CD8-positive, alpha-beta memory T cell (primary cell): Measurements from ENCODE around the gene GKN1. TPM values are rescaled to one million over a fixed set of nuclear protein-coding genes. Genes with fewer than 3 reads are reported as not detected.

Experiments
- CTCF ChIA-PET: fragments of 350-600 bp; sonication (Branson Sonifier 250); formaldehyde crosslinking; loops from one replicate; lab custom pipeline; 2021; ENCODE audit warnings: antibody characterized with exemption; lab: Charles Lee
- POLR2A ChIA-PET: fragments of 350-600 bp; sonication (Branson Sonifier 250); formaldehyde crosslinking; loops from one replicate; lab custom pipeline; 2021; ENCODE audit warnings: antibody characterized with exemption; lab: Charles Lee
- DNase-seq, 5 donors: peaks; one replicate each; pipeline versions ENCODE4 v3.0.0 to v3.0.0-alpha.2; 2020 to 2022; ENCODE audit warnings: mixed read lengths in 1 of 5
- H3K27ac ChIP-seq: one replicate; pipeline ENCODE4 v1.7.0; 2013; ENCODE audit warnings: low read depth, mild to moderate bottlenecking, low read length, moderate library complexity
- H3K27me3 ChIP-seq: 2 replicates; pipeline ENCODE4 v1.7.0; 2013; ENCODE audit warnings: low read length, mild to moderate bottlenecking; ENCODE audit not compliant: insufficient read depth, poor library complexity, severe bottlenecking
- H3K36me3 ChIP-seq: 2 replicates; pipeline ENCODE4 v1.7.0; 2013; ENCODE audit warnings: mild to moderate bottlenecking, low read length, moderate library complexity; ENCODE audit not compliant: insufficient read depth
- H3K4me1 ChIP-seq: 2 replicates; pipeline ENCODE4 v1.7.0; 2013; ENCODE audit warnings: mild to moderate bottlenecking, low read length, moderate library complexity; ENCODE audit not compliant: insufficient read depth
- H3K4me3 ChIP-seq: 2 replicates; pipeline ENCODE4 v1.7.0; 2013; ENCODE audit warnings: mild to moderate bottlenecking, low read length
- H3K9me3 ChIP-seq: 2 replicates; pipeline ENCODE4 v1.7.0; 2013; ENCODE audit warnings: mild to moderate bottlenecking, low read length
- H3K27ac Mint-ChIP-seq, 8 donors: one replicate each; pipeline ENCODE4 v1.8.0; 2020 to 2021; ENCODE audit warnings: mixed read lengths in 8 of 8, mild to moderate bottlenecking in 6 of 8, inconsistent platforms in 3 of 8, moderate library complexity in 3 of 8
- H3K27me3 Mint-ChIP-seq, 2 donors: one replicate each; pipeline ENCODE4 v1.8.0; 2020 to 2021; ENCODE audit warnings: mixed read lengths in 2 of 2, mild to moderate bottlenecking in 1 of 2, moderate library complexity in 1 of 2
- H3K36me3 Mint-ChIP-seq, 3 donors: one replicate each; pipeline ENCODE4 v1.8.0; 2020 to 2021; ENCODE audit warnings: mixed read lengths in 3 of 3, inconsistent platforms in 1 of 3, mild to moderate bottlenecking in 1 of 3
- H3K4me1 Mint-ChIP-seq, 3 donors: one replicate each; pipeline ENCODE4 v1.8.0; 2020 to 2021; ENCODE audit warnings: mixed read lengths in 3 of 3, inconsistent platforms in 1 of 3, mild to moderate bottlenecking in 1 of 3
- H3K4me3 Mint-ChIP-seq, 7 donors: one replicate each; pipeline ENCODE4 v1.8.0; 2020 to 2021; ENCODE audit warnings: mixed read lengths in 7 of 7, mild to moderate bottlenecking in 6 of 7, moderate library complexity in 4 of 7, inconsistent platforms in 2 of 7
- H3K9me3 Mint-ChIP-seq, 5 donors: one replicate each; pipeline ENCODE4 v1.8.0; 2020 to 2022; ENCODE audit warnings: mixed read lengths in 5 of 5, mild to moderate bottlenecking in 3 of 5, moderate library complexity in 2 of 5, inconsistent platforms in 1 of 5
- polyA plus RNA-seq: library from polyadenylated mRNA; unstranded; fragments of 300-500 nt; fragmentation: Illumina TruSeq; gene quantifications from one replicate; pipeline ENCODE4 v1.2.3, GENCODE V29; 2021
- total RNA-seq, 2 experiments: library from RNA; stranded (reverse); gene quantifications; one replicate each; pipeline ENCODE4 v1.2.3, GENCODE V29; 2021

GKN1 gene, protein sequence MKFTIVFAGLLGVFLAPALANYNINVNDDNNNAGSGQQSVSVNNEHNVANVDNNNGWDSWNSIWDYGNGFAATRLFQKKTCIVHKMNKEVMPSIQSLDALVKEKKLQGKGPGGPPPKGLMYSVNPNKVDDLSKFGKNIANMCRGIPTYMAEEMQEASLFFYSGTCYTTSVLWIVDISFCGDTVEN
- total RNA-seq (not detected), polyA plus RNA-seq (not detected)

DNA sequence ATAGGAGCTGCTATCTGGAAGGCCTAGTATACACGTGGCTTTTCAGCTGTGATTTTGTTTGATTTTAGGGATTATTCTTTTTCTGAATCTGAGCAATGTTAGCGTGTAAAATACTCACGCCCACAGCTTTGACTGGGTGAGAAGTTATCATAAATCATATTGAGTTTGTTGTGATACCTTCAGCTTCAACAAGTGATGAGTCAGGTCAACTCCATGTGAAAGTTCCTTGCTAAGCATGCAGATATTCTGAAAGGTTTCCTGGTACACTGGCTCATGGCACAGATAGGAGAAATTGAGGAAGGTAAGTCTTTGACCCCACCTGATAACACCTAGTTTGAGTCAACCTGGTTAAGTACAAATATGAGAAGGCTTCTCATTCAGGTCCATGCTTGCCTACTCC, at the start of gene GKN1:
GKN1 (plus strand) TSS at position 386 of the 400 bp plus-strand sequence. CDS start 42 bp downstream, outside the sequence.
- ChIA-PET POLR2A (no interaction called here), CTCF (no interaction called here)
- H3K4me3 Mint-ChIP-seq = no peak within 1 kb of the TSS
- H3K4me1 Mint-ChIP-seq = no peaks in the 10 kb centered on the region
- H3K27me3 ChIP-seq = no peaks in the 10 kb centered on the region
- no peaks in the 10 kb centered on the region for H3K4me1 ChIP-seq
- H3K27ac Mint-ChIP-seq = no peak within 1 kb of the TSS
- no peaks in the 10 kb centered on the region for H3K36me3 Mint-ChIP-seq
- no peaks in the 10 kb centered on the region for H3K9me3 Mint-ChIP-seq
- no peaks in the 10 kb centered on the region for H3K9me3 ChIP-seq
- DNase-seq = no peak
- peaks cover 8 to 32% of the 10 kb centered on the region in 2 donors for H3K27me3 Mint-ChIP-seq
- H3K27ac ChIP-seq = no peak within 1 kb of the TSS
- H3K36me3 ChIP-seq = no peaks in the 10 kb centered on the region
- no peak within 1 kb of the TSS for H3K4me3 ChIP-seq

DNA sequence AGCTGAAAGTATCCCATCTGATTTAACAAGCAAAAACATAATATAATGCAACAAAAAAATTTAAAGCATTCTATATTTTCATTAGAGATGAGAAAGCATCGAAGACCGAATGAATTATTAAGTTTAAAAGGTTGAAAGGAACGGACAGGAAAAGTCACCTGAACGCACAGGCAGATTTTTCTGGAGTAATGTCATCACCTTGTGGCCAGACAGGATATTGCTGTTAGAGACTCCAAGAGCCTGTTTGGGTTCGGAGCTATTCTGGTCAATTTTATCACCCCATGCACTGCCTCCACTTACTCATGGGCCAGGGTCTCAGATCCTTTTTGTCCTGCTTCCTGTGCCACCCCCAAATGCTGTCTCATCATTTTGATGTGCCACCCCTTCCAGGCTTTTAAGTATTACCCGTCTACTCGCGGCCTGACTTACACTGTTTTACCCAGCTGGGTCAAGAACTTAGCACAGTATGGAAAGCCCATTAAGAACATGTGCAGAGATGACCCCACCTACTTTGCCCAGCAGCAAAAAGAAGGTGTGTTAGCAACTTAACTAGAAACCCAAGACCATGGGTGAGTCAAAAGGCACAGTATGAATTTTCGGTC, 49.0 kb upstream of the GKN1 start:
- Mint-ChIP-seq H3K9me3 (no peaks in the 10 kb centered on the region), H3K27me3 (peaks cover 9 to 19% of the 10 kb centered on the region in 2 donors), H3K4me1 (peaks cover 3 to 7% (median 6%) of the 10 kb centered on the region in 3 donors), H3K27ac (no peak overlapping the region), H3K36me3 (no peaks in the 10 kb centered on the region), H3K4me3 (no peak overlapping the region)
- Histone ChIP-seq H3K27me3 (no peaks in the 10 kb centered on the region), H3K4me1 (no peaks in the 10 kb centered on the region), H3K27ac (no peak overlapping the region), H3K36me3 (no peaks in the 10 kb centered on the region), H3K9me3 (no peaks in the 10 kb centered on the region), H3K4me3 (no peak overlapping the region)
- POLR2A ChIA-PET = interaction anchor here (1.1 kb wide), 1 partner anchor 17 kb away, joined by 3 read pairs; no protein-coding TSS in a partner anchor
- CTCF ChIA-PET = interaction anchor here (0.7 to 5.3 kb wide), 45 partner anchors 9 to 472 kb away, joined by 3 to 63 read pairs (median 5); partner anchors contain the start of genes APLF, ARHGAP25 and FBXO48
- peak; percentile 24 to 62 (median 52) for DNase-seq

DNA sequence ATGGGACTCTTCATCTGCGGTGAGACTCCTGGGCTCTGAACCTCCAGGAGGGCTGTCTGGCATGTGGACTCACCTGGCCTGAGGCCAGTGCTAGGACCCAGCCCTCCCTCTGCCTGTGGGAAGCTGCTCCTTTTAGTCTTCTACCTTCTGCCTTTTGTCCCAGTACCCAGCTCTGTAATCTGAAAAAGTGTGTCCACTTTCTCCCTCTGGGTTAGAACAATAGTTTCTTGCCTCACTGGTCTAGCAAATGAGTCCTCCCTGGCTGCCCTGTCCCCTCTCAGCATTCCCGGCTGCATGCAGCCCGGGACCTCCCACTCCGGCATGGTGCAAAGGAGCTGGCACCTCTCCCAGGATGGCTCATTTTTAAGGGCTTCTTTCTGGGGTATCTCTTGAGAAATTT, 47.6 kb upstream of the GKN1 start:
- no peaks in the 10 kb centered on the region for H3K36me3 Mint-ChIP-seq
- H3K9me3 Mint-ChIP-seq = no peaks in the 10 kb centered on the region
- Histone ChIP-seq H3K27ac (no peak overlapping the region), H3K27me3 (no peaks in the 10 kb centered on the region), H3K9me3 (no peaks in the 10 kb centered on the region), H3K36me3 (no peaks in the 10 kb centered on the region), H3K4me1 (no peaks in the 10 kb centered on the region), H3K4me3 (no peak overlapping the region)
- H3K27ac Mint-ChIP-seq = no peak overlapping the region
- no peak overlapping the region for H3K4me3 Mint-ChIP-seq
- ChIA-PET CTCF (interaction anchor here (0.7 to 5.3 kb wide), 13 partner anchors 14 to 463 kb away, joined by 3 to 63 read pairs (median 8); no protein-coding TSS in a partner anchor), POLR2A (no interaction called here)
- DNase-seq = no peak
- H3K27me3 Mint-ChIP-seq = peaks cover 12 to 21% of the 10 kb centered on the region in 2 donors
- peaks cover 3 to 7% (median 6%) of the 10 kb centered on the region in 3 donors for H3K4me1 Mint-ChIP-seq

DNA sequence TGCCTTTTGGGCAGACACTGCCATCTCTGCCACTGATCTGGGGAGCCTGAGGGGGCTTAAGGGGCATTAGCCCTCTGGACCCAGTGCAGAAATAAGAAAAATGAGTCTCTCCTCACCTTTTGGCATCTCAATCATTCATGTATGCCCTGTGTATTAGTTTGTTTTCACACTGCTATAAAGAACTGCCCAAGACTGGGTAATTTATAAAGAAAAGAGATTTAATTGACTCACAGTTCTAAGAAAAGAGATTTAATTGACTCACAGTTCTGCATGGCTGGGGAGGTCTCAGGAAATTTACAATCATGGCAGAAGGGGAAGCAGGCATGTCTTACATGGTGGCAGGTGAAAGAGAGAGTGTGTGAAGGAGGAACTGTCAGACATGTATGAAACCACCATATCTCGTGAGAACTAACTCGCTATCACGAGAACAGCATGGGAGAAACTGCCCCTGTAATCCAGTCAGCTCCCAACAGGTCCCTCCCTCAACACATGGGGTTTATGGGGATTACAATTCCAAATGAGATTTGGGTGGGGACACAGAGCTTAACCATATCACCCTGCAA, 43.2 kb upstream of the GKN1 start:
- Histone ChIP-seq H3K27ac (no peak overlapping the region), H3K4me3 (no peak overlapping the region), H3K9me3 (no peaks in the 10 kb centered on the region), H3K4me1 (no peaks in the 10 kb centered on the region), H3K27me3 (no peaks in the 10 kb centered on the region), H3K36me3 (no peaks in the 10 kb centered on the region)
- ChIA-PET POLR2A (no interaction called here), CTCF (no interaction called here)
- no peak for DNase-seq
- Mint-ChIP-seq H3K27me3 (peaks cover 9 to 27% of the 10 kb centered on the region in 2 donors), H3K4me3 (no peak overlapping the region), H3K36me3 (no peaks in the 10 kb centered on the region), H3K27ac (no peak overlapping the region), H3K9me3 (no peaks in the 10 kb centered on the region), H3K4me1 (no peaks in the 10 kb centered on the region)

DNA sequence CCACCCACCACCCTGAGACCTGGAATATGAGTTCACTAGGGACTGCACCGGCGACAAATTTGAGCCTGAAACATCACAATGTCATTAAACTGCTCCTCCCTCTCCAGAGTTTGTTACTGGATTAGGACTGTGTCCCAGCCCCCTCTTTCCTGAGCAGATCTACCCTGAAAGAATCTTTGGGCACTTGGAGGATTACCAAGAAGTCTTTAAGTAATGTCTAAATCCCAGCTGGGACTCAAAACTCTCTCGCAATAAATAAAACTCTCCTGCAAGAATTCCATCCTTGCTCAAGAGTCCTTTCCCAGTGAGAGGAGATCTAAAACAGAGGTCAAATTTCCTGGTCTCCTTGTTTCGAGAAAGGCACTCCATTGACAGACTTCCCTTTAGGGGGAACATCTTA, 42.6 kb upstream of the GKN1 start:
- no peaks in the 10 kb centered on the region for H3K36me3 Mint-ChIP-seq
- Histone ChIP-seq H3K27me3 (no peaks in the 10 kb centered on the region), H3K4me1 (no peaks in the 10 kb centered on the region), H3K4me3 (no peak overlapping the region), H3K27ac (no peak overlapping the region), H3K9me3 (no peaks in the 10 kb centered on the region), H3K36me3 (no peaks in the 10 kb centered on the region)
- H3K27ac Mint-ChIP-seq = no peak overlapping the region
- H3K4me1 Mint-ChIP-seq = no peaks in the 10 kb centered on the region
- POLR2A ChIA-PET = no interaction called here
- peaks cover 9 to 27% of the 10 kb centered on the region in 2 donors for H3K27me3 Mint-ChIP-seq
- no peak overlapping the region for H3K4me3 Mint-ChIP-seq
- no peak for DNase-seq
- CTCF ChIA-PET = no interaction called here
- no peaks in the 10 kb centered on the region for H3K9me3 Mint-ChIP-seq

DNA sequence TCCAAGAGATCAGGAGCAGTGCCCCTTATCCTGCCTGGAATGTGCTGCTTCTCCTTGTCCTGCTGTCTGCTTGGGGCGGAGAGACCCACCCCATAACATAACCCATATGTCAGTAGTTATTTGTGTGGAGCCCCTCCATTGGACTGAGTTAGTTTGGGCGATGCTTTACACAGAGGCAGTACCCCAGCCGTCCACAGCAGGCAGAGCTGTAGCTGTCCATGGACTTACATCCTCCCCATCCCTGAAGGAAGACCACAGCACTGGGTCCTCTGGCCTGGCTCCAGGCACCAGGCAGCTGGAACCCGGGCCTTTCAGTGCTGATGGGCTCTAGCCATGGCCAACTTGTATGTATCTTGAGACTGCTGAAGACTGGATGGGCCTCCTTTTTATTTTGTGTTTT, 42.0 kb upstream of the GKN1 start:
- Mint-ChIP-seq H3K4me1 (no peaks in the 10 kb centered on the region), H3K27ac (no peak overlapping the region), H3K27me3 (peaks cover 13 to 27% of the 10 kb centered on the region in 2 donors), H3K36me3 (no peaks in the 10 kb centered on the region), H3K4me3 (no peak overlapping the region), H3K9me3 (no peaks in the 10 kb centered on the region)
- H3K27me3 ChIP-seq = no peaks in the 10 kb centered on the region
- H3K4me3 ChIP-seq = no peak overlapping the region
- H3K9me3 ChIP-seq = no peaks in the 10 kb centered on the region
- H3K4me1 ChIP-seq = no peaks in the 10 kb centered on the region
- POLR2A ChIA-PET = no interaction called here
- DNase-seq = no peak
- CTCF ChIA-PET = interaction anchor here (0.8 to 2.9 kb wide), 3 partner anchors 11 to 223 kb away, joined by 3 to 21 read pairs (median 3); no protein-coding TSS in a partner anchor
- H3K36me3 ChIP-seq = no peaks in the 10 kb centered on the region
- no peak overlapping the region for H3K27ac ChIP-seq

DNA sequence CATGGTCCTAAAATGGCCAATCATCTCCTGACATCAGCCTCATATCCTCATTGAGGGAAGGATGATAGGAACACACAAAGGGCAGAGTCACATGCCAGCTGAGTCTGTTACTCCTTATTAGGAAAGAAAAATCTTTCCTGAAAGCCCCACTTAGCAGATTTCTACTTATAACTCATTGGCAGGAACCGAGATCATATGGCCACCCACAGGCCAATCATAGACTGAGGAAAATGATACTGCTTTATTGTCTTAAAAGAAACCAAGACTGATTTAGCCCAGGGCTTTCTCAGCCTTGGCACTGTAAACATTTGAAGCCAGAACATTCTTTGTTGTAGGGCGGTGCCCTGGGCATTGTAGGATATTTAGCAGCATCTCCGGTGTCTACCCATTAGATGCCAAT, 40.4 kb upstream of the GKN1 start:
- Histone ChIP-seq H3K4me3 (no peak overlapping the region), H3K27ac (no peak overlapping the region), H3K36me3 (no peaks in the 10 kb centered on the region), H3K9me3 (no peaks in the 10 kb centered on the region), H3K4me1 (no peaks in the 10 kb centered on the region), H3K27me3 (no peaks in the 10 kb centered on the region)
- CTCF ChIA-PET = interaction anchor here (1.1 to 2.9 kb wide), 4 partner anchors 9 to 225 kb away, joined by 3 to 21 read pairs (median 8); no protein-coding TSS in a partner anchor
- Mint-ChIP-seq H3K9me3 (no peaks in the 10 kb centered on the region), H3K27me3 (peaks cover 11 to 18% of the 10 kb centered on the region in 2 donors), H3K4me3 (no peak overlapping the region), H3K27ac (no peak overlapping the region), H3K36me3 (peaks cover 0 to 2% (median 0%) of the 10 kb centered on the region in 3 donors), H3K4me1 (no peaks in the 10 kb centered on the region)
- no peak for DNase-seq
- POLR2A ChIA-PET = no interaction called here

DNA sequence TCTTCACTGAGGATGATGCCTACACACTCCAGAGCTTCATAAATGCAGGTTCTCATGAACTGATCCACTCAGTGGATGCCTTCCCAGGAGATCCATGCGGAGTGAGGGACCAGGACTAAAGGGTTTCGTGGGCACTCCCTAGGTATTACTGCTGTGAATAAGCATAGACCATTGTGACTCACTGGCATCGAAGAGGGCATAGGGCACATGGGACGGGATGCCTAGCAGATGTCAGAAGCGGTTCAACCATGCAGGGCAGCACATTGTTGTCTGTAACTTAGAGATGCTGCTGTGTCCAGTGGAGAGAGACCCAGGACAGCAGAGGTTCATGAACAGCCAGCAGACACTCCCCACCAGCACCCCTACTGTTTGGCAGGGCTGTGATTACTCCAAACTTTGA, 39.0 kb upstream of the GKN1 start:
- H3K27ac Mint-ChIP-seq = no peak overlapping the region
- no peaks in the 10 kb centered on the region for H3K9me3 Mint-ChIP-seq
- CTCF ChIA-PET = interaction anchor here (2.6 kb wide), 1 partner anchor 10 kb away, joined by 14 read pairs; no protein-coding TSS in a partner anchor
- Histone ChIP-seq H3K36me3 (no peaks in the 10 kb centered on the region), H3K27ac (no peak overlapping the region), H3K9me3 (no peaks in the 10 kb centered on the region), H3K4me1 (no peaks in the 10 kb centered on the region), H3K4me3 (no peak overlapping the region), H3K27me3 (no peaks in the 10 kb centered on the region)
- POLR2A ChIA-PET = no interaction called here
- no peak overlapping the region for H3K4me3 Mint-ChIP-seq
- H3K36me3 Mint-ChIP-seq = peaks cover 0 to 2% (median 0%) of the 10 kb centered on the region in 3 donors
- peaks cover 14 to 18% of the 10 kb centered on the region in 2 donors for H3K27me3 Mint-ChIP-seq
- DNase-seq = no peak
- no peaks in the 10 kb centered on the region for H3K4me1 Mint-ChIP-seq
